PC-9 (cell line): ENCODE results near the gene NOG. TPM values are rescaled to one million over a fixed set of nuclear protein-coding genes. Genes with fewer than 3 reads are reported as not detected.

Experiments
- BruUV-seq: library from RNA; stranded (reverse); fragments of 400-500 nt; replicated peaks from 2 replicates; lab custom pipeline; 2021; lab: Mats Ljungman, UMichigan
- CTCF ChIA-PET: fragments of 300-600 bp; sonication (Branson Sonifier 250); formaldehyde crosslinking; loops from one replicate; lab custom pipeline; 2022; ENCODE audit warnings: antibody characterized with exemption; lab: Charles Lee
- POLR2A ChIA-PET: fragments of 300-600 bp; sonication (Branson Sonifier 250); formaldehyde crosslinking; loops from one replicate; lab custom pipeline; 2022; ENCODE audit warnings: antibody characterized with exemption; ENCODE audit not compliant: unreplicated experiment; lab: Charles Lee
- DNase-seq, 2 experiments: peaks; one replicate each; pipeline versions ENCODE4 v3.0.0 to v3.0.0-alpha.2; 2015 to 2022; ENCODE audit warnings: mixed read lengths in 1 of 2
- H2AFZ ChIP-seq: fragments of 200-600 bp; sonication (generic); 2 replicates; pipeline ENCODE4 v1.8.1; 2017; ENCODE audit warnings: antibody characterized with exemption
- H3F3A ChIP-seq: fragments of 200-600 bp; sonication (generic); 2 replicates; pipeline ENCODE4 v1.8.1; 2017; ENCODE audit warnings: antibody characterized with exemption, mild to moderate bottlenecking, low read depth; ENCODE audit not compliant: insufficient read depth
- H3K27ac ChIP-seq: fragments of 200-600 bp; sonication (generic); 2 replicates; pipeline ENCODE4 v1.6.1; 2016; ENCODE audit warnings: mixed run types
- H3K27me3 ChIP-seq: fragments of 200-600 bp; sonication (generic); 2 replicates; pipeline ENCODE4 v1.6.1; 2016; ENCODE audit warnings: low read depth, mixed run types; ENCODE audit not compliant: insufficient read depth
- H3K36me3 ChIP-seq: fragments of 200-600 bp; sonication (generic); 2 replicates; pipeline ENCODE4 v1.6.1; 2016; ENCODE audit warnings: low read depth, mixed run types
- H3K4me1 ChIP-seq: fragments of 200-600 bp; sonication (generic); replicated peaks from 2 replicates; pipeline ENCODE4 v1.6.1; 2016; ENCODE audit warnings: mixed run types; ENCODE audit not compliant: insufficient read depth
- H3K4me2 ChIP-seq: fragments of 200-600 bp; sonication (generic); 2 replicates; pipeline ENCODE4 v1.6.1; 2017; ENCODE audit warnings: mixed run types
- H3K4me3 ChIP-seq: fragments of 200-600 bp; sonication (generic); 2 replicates; pipeline ENCODE4 v1.6.1; 2016; ENCODE audit warnings: mixed run types
- H3K79me2 ChIP-seq: fragments of 200-600 bp; sonication (generic); 2 replicates; pipeline ENCODE4 v1.6.1; 2017; ENCODE audit warnings: low read depth, mixed run types
- H3K9me2 ChIP-seq: fragments of 200-600 bp; sonication (generic); 2 replicates; pipeline ENCODE4 v1.8.1; 2017; ENCODE audit warnings: mild to moderate bottlenecking; ENCODE audit not compliant: insufficient read depth
- H3K9me3 ChIP-seq: fragments of 200-600 bp; sonication (generic); 2 replicates; pipeline ENCODE4 v1.8.1; 2016; ENCODE audit warnings: low read depth; ENCODE audit not compliant: insufficient read depth
- H4K20me1 ChIP-seq: fragments of 200-600 bp; sonication (generic); 2 replicates; pipeline ENCODE4 v1.8.1; 2017; ENCODE audit not compliant: insufficient read depth
- EZH2 ChIP-seq: fragments of 200-600 bp; sonication (generic); IDR thresholded peaks from 2 replicates; pipeline ENCODE4 v1.8.0; 2017; ENCODE audit warnings: antibody characterized with exemption, low read depth
- intact Hi-C: fragments of 100-400 bp; cut with micrococcal nuclease; formaldehyde crosslinking; loops from one replicate; pipeline ENCODE4 v1.10.0; 2022; ENCODE audit not compliant: unreplicated experiment
- total RNA-seq: library from RNA; stranded (reverse); gene quantifications from 2 replicates; pipeline ENCODE4 v1.2.3, GENCODE V29; 2021
- TF ChIP-seq, protein P1 (sequence below): fragments of 200-600 bp; sonication (generic); conservative IDR thresholded peaks from 2 replicates; pipeline ENCODE4 v1.6.1; 2017; ENCODE audit warnings: mixed run types, antibody characterized with exemption, mild to moderate bottlenecking, moderate library complexity

Gene NOG
- total RNA-seq, 1 experiment from 2014 or later: 4.8 TPM

DNA sequence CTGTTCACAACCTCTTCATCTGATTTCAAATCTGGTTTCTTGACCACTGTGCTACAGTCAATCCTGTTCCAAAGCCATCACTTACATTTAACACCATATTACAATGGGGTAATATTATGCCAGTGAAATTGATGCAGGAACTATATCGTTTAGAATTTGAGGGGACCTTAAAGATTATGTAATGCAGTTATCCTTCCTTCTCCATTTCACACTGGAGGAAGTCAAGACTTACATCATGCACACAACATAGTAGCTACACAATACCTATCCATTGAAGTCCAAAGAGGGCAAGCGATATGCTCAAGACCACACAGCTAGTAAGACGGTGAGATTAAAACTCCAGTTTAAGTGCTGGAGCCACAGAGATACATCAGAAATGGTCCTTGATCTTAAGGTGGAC is 16.8 kb downstream of the NOG start:
- CTCF ChIA-PET: no interaction called here

DNA sequence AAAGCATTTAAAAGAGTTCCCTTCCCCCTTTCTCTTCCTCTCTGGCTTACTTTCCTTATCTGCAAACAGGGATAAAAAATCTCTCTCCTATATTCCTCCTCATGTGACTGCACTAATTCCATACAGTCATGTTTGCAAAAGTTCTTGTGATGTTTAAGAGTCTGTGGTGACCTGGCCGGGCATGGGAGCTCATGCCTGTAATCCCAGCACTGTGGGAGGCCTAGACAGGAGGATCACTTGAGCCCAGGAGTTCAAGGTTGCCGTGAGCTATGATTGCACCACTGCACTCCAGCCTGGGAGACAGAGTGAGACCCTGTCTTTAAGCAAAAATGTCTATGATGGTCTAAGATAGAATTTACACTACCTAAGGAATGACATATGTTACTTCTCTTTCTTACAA is 19.6 kb downstream of the NOG start:
- DNase-seq: no peak
- Histone ChIP-seq H4K20me1 (no peaks in the 10 kb centered on the region), H3K4me2 (no peak overlapping the region), H2AFZ (no peak overlapping the region), H3K79me2 (no peaks in the 10 kb centered on the region), H3K9me3 (no peaks in the 10 kb centered on the region), H3F3A (0 out of 2 replicates have a peak, but pooled peaks cover 4% of the 10 kb centered on the region), H3K27ac (no peak overlapping the region), H3K9me2 (no peaks in the 10 kb centered on the region), H3K4me3 (no peak overlapping the region), H3K27me3 (no peaks in the 10 kb centered on the region), H3K36me3 (no peaks in the 10 kb centered on the region), H3K4me1 (no peaks in the 10 kb centered on the region)
- POLR2A ChIA-PET: no interaction called here
- intact Hi-C loops: no loop called here
- CTCF ChIA-PET: no interaction called here
- TF ChIP-seq, protein P1, sequence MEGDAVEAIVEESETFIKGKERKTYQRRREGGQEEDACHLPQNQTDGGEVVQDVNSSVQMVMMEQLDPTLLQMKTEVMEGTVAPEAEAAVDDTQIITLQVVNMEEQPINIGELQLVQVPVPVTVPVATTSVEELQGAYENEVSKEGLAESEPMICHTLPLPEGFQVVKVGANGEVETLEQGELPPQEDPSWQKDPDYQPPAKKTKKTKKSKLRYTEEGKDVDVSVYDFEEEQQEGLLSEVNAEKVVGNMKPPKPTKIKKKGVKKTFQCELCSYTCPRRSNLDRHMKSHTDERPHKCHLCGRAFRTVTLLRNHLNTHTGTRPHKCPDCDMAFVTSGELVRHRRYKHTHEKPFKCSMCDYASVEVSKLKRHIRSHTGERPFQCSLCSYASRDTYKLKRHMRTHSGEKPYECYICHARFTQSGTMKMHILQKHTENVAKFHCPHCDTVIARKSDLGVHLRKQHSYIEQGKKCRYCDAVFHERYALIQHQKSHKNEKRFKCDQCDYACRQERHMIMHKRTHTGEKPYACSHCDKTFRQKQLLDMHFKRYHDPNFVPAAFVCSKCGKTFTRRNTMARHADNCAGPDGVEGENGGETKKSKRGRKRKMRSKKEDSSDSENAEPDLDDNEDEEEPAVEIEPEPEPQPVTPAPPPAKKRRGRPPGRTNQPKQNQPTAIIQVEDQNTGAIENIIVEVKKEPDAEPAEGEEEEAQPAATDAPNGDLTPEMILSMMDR: no peak
- TF ChIP-seq EZH2: no peak
- no TSS peak for BruUV-seq

More for the DNA sequence above, 16.8 kb downstream of the NOG start:
- H3K4me1 ChIP-seq: no peaks in the 10 kb centered on the region
- H3K4me3 ChIP-seq: no peak overlapping the region
- H3K4me2 ChIP-seq: no peak overlapping the region
- no peak overlapping the region for H2AFZ ChIP-seq
- H3K36me3 ChIP-seq: no peaks in the 10 kb centered on the region
- H4K20me1 ChIP-seq: no peaks in the 10 kb centered on the region
- BruUV-seq: no TSS peak
- POLR2A ChIA-PET: no interaction called here
- intact Hi-C loops: no loop called here
- H3F3A ChIP-seq: no peaks in the 10 kb centered on the region
- no peaks in the 10 kb centered on the region for H3K79me2 ChIP-seq
- TF ChIP-seq, protein P1: no peak
- TF ChIP-seq EZH2: no peak
- H3K9me2 ChIP-seq: no peaks in the 10 kb centered on the region
- no peaks in the 10 kb centered on the region for H3K9me3 ChIP-seq
- no peak for DNase-seq
- H3K27ac ChIP-seq: no peak overlapping the region
- H3K27me3 ChIP-seq: no peaks in the 10 kb centered on the region

DNA sequence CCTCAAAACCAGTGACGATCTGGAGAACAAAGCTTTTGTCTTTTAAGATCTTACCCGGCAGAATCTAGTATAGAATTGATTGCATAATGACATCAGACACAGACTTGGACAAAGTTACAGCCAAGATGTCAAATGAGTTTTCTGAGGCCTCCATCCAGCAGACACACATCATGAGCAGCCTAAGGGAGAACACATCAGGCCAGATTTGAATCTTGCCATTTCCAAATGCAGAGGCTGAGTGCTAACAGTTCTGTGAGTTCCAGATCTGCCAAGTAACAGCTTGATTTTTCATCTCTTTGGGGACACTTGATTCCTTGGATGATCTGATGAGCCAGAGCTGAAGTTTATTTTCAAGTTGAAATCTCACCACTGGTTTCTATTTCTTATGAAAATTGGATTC is 21.0 kb downstream of the NOG start:
- Histone ChIP-seq H3K4me2 (no peak overlapping the region), H3K4me3 (no peak overlapping the region), H3K9me2 (no peaks in the 10 kb centered on the region), H3K36me3 (no peaks in the 10 kb centered on the region), H4K20me1 (no peaks in the 10 kb centered on the region), H3K4me1 (no peaks in the 10 kb centered on the region), H3K79me2 (no peaks in the 10 kb centered on the region), H3K27me3 (no peaks in the 10 kb centered on the region), H3K9me3 (no peaks in the 10 kb centered on the region), H2AFZ (no peak overlapping the region), H3K27ac (no peak overlapping the region), H3F3A (0 out of 2 replicates have a peak, but pooled peaks cover 4% of the 10 kb centered on the region)
- BruUV-seq: no TSS peak
- DNase-seq: no peak
- ChIA-PET POLR2A (no interaction called here), CTCF (no interaction called here)
- intact Hi-C loops: no loop called here
- TF ChIP-seq, protein P1: no peak
- TF ChIP-seq EZH2: no peak
